ENCODE measurements around the gene GPR18.

DNA sequence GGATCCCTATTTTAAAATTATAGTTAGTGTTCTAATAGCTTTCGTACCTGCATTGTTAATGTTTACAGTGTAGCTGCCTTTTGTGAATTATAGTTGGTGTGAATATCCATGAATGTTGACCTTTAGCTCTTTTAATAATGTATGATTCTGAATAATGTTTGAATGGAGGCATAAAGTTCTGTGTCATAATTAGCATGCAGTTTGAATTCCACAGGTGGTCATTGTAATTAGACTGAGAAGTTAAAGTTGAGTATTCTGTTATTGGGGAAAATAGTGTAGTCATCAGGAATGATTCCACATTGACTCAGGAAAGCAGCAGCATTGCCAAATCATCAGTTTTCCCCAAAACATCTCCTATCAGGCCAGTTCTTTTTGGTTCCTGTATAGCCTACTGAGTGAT is 12.1 kb downstream of the GPR18 start:
- TF ChIP-seq ZNF561 (CRISPR knock-in tag; conservative IDR thresholded peaks at IDR 0.05) (no peak), ZFP36 (IDR thresholded peaks at IDR 0.05; ENCODE audit: low read depth, low read length, partially characterized antibody) (no peak), RAD21 (CRISPR knock-in tag; conservative IDR thresholded peaks at IDR 0.05 in 1 of 2, IDR thresholded peaks at IDR 0.05 in 1 of 2) (no peak), TOE1 (IDR thresholded peaks at IDR 0.05; ENCODE audit: borderline replicate concordance) (no peak), TOE1 (CRISPR knock-in tag; IDR thresholded peaks at IDR 0.05; ENCODE audit: borderline replicate concordance, low read depth) (no peak), ZNF217 (CRISPR knock-in tag; IDR thresholded peaks at IDR 0.05) (no peak), HMG20A (CRISPR knock-in tag; conservative IDR thresholded peaks at IDR 0.05) (no peak), CEBPB (tag; IDR thresholded peaks at IDR 0.05) (no peak), CTCF (IDR thresholded peaks at IDR 0.05 in 2 of 3, conservative IDR thresholded peaks at IDR 0.05 in 1 of 3; ENCODE audit: insufficient read depth in 2 of 3, low read depth in 1 of 3, low read length in 3 of 3) (no peak)
